ENCODE results near the gene MCC.

The MCC gene

GRCh38 chr5:113270086-113270485 is 218.2 kb downstream of the MCC start:
- H3K27ac ChIP-seq (ENCODE audit: insufficient read depth, low read depth, low read length, poor library complexity, severe bottlenecking), result no peak overlapping the region
- H3K4me1 ChIP-seq (ENCODE audit: control insufficient read depth, insufficient read depth, low read length), result peaks cover 27% of the 10 kb centered on the region
- H3K4me3 ChIP-seq (ENCODE audit: insufficient read depth, low read depth, low read length), result no peak overlapping the region
- WGBS, 2 experiments, result 85 to 86% methylated on average over 5 of the region's 5 CpGs
- H3K27me3 ChIP-seq (ENCODE audit: control insufficient read depth, insufficient read depth, low read length, poor library complexity, severe bottlenecking), result no peaks in the 10 kb centered on the region
- no peaks in the 10 kb centered on the region for H3K9me3 ChIP-seq (ENCODE audit: control insufficient read depth, low read length)
- H3K36me3 ChIP-seq (ENCODE audit: control insufficient read depth, insufficient read depth, low read length), result no peaks in the 10 kb centered on the region

DNA sequence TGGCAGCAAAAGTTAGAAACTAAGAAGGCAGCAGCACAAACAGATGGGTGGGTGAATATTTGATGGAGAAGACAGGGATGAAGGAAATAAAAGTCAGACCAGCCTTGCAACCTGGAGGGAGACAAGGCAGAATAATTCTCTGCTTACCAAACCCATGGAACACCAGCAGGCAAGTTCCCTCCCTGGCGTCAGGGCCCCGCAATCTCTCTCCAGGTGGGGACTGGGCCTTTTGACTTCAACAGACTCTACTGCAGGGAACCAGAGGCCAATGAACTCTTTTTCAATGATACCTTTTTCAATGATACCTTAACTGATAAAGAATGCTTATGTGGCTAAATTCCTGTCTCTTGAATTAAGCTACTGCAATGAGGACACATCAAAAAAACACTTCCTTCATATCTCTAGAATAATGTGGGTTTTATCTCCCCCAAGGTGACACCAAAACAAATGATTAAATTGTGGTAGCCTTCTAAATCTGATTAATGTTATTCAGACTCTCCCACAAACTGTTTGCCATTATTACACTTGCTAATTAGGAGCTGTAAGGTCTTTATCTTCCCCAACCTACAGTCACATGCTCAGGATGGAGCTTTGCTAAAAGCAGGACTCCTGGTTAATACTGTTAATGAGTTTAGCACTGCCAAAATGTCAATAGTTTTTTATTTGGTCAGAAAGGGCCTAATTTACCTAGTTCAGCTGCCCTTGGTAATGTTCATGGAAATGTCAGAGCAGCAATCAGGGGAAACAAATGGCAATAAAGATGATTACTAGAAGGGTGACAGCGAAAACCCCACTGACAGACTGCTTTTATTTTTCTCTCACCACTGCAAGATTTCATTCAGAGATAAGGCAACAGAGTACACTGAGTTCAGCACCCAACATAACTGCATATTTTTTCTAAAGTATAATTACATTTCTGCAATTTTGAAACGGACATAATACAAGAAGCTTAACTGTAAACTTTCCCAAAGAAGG is 218.9 kb downstream of the MCC start:
- 46 to 58% methylated on average over 3 to 4 of the region's 4 CpGs for WGBS, 2 experiments
- Histone ChIP-seq H3K9me3 (ENCODE audit: control insufficient read depth, low read length) (no peaks in the 10 kb centered on the region), H3K4me3 (ENCODE audit: insufficient read depth, low read depth, low read length) (no peak overlapping the region), H3K4me1 (ENCODE audit: control insufficient read depth, insufficient read depth, low read length) (peaks cover 20% of the 10 kb centered on the region), H3K27ac (ENCODE audit: insufficient read depth, low read depth, low read length, poor library complexity, severe bottlenecking) (no peak overlapping the region), H3K36me3 (ENCODE audit: control insufficient read depth, insufficient read depth, low read length) (no peaks in the 10 kb centered on the region), H3K27me3 (ENCODE audit: control insufficient read depth, insufficient read depth, low read length, poor library complexity, severe bottlenecking) (no peaks in the 10 kb centered on the region)

GRCh38 chr5:113268232-113268631 is 220.0 kb downstream of the MCC start:
- H3K9me3 ChIP-seq (ENCODE audit: control insufficient read depth, low read length), result no peaks in the 10 kb centered on the region
- H3K36me3 ChIP-seq (ENCODE audit: control insufficient read depth, insufficient read depth, low read length), result no peaks in the 10 kb centered on the region
- no peak overlapping the region for H3K4me3 ChIP-seq (ENCODE audit: insufficient read depth, low read depth, low read length)
- 94 to 96% methylated on average over 4 of the region's 4 CpGs for WGBS, 2 experiments
- no peaks in the 10 kb centered on the region for H3K27me3 ChIP-seq (ENCODE audit: control insufficient read depth, insufficient read depth, low read length, poor library complexity, severe bottlenecking)
- peaks cover 15% of the 10 kb centered on the region for H3K4me1 ChIP-seq (ENCODE audit: control insufficient read depth, insufficient read depth, low read length)
- no peak overlapping the region for H3K27ac ChIP-seq (ENCODE audit: insufficient read depth, low read depth, low read length, poor library complexity, severe bottlenecking)

DNA sequence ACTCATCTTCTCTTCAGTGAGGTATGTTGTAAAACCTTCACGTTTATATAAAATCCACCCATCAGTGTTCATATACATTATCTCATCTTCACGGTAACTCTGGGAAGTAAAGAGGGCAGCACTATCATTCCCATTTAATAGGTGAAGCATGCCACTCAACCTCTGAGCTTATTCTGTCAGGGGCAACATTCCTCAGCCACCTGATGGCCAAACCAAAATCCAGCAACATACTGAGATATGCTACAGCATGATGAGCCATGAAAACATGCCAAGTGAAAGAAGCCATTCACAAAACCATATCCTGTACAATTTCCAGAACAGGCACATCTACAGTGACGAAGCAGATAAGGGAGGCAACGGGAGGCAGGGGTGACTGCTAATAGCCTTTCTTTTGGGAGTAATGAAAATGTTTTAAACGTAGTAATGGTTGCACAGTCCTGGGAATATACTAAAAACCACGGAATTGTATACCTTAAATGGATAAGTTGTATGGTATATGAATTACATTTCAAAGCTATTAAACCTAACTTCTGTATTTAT is 220.8 kb downstream of the MCC start:
- 81 to 87% methylated on average over 5 of the region's 6 CpGs for WGBS, 2 experiments
- no peaks in the 10 kb centered on the region for H3K27me3 ChIP-seq (ENCODE audit: control insufficient read depth, insufficient read depth, low read length, poor library complexity, severe bottlenecking)
- H3K36me3 ChIP-seq (ENCODE audit: control insufficient read depth, insufficient read depth, low read length), result no peaks in the 10 kb centered on the region
- no peak overlapping the region for H3K4me3 ChIP-seq (ENCODE audit: insufficient read depth, low read depth, low read length)
- no peak overlapping the region for H3K27ac ChIP-seq (ENCODE audit: insufficient read depth, low read depth, low read length, poor library complexity, severe bottlenecking)
- H3K9me3 ChIP-seq (ENCODE audit: control insufficient read depth, low read length), result no peaks in the 10 kb centered on the region
- H3K4me1 ChIP-seq (ENCODE audit: control insufficient read depth, insufficient read depth, low read length), result peaks cover 11% of the 10 kb centered on the region

DNA sequence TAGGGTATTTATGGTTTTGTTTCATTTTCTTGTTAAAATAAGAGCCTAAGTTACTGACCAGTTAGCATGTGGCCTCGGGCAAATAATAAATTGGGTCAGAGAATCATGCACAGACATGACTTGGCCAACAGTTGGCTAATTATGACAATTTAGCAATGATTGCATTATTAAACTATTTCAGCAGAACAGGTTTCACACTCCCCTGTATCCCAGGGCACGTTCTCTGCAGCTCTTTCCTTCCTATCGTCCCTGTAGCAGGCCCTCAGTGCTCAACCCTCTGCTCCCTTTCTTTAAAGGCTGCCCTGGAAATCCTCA is 221.4 kb downstream of the MCC start:
- 86 to 89% methylated on average over 3 of the region's 3 CpGs for WGBS, 2 experiments
- H3K4me3 ChIP-seq (ENCODE audit: insufficient read depth, low read depth, low read length), result no peak overlapping the region
- no peak overlapping the region for H3K27ac ChIP-seq (ENCODE audit: insufficient read depth, low read depth, low read length, poor library complexity, severe bottlenecking)
- H3K9me3 ChIP-seq (ENCODE audit: control insufficient read depth, low read length), result no peaks in the 10 kb centered on the region
- H3K36me3 ChIP-seq (ENCODE audit: control insufficient read depth, insufficient read depth, low read length), result no peaks in the 10 kb centered on the region
- H3K4me1 ChIP-seq (ENCODE audit: control insufficient read depth, insufficient read depth, low read length), result peaks cover 11% of the 10 kb centered on the region
- H3K27me3 ChIP-seq (ENCODE audit: control insufficient read depth, insufficient read depth, low read length, poor library complexity, severe bottlenecking), result no peaks in the 10 kb centered on the region

- no peaks in the 10 kb centered on the region for H3K9me3 ChIP-seq (ENCODE audit: control insufficient read depth, low read length)
- 83 to 85% methylated on average over 4 of the region's 4 CpGs for WGBS, 2 experiments
- H3K27ac ChIP-seq (ENCODE audit: insufficient read depth, low read depth, low read length, poor library complexity, severe bottlenecking), result no peak overlapping the region
- H3K27me3 ChIP-seq (ENCODE audit: control insufficient read depth, insufficient read depth, low read length, poor library complexity, severe bottlenecking), result no peaks in the 10 kb centered on the region
- H3K36me3 ChIP-seq (ENCODE audit: control insufficient read depth, insufficient read depth, low read length), result no peaks in the 10 kb centered on the region
- H3K4me3 ChIP-seq (ENCODE audit: insufficient read depth, low read depth, low read length), result no peak overlapping the region
- peaks cover 11% of the 10 kb centered on the region for H3K4me1 ChIP-seq (ENCODE audit: control insufficient read depth, insufficient read depth, low read length)
Measured at GRCh38 chr5:113266227-113266912, 221.9 kb downstream of the MCC start.

- Histone ChIP-seq H3K36me3 (ENCODE audit: control insufficient read depth, insufficient read depth, low read length) (no peaks in the 10 kb centered on the region), H3K4me3 (ENCODE audit: insufficient read depth, low read depth, low read length) (no peak overlapping the region), H3K27ac (ENCODE audit: insufficient read depth, low read depth, low read length, poor library complexity, severe bottlenecking) (no peak overlapping the region), H3K4me1 (ENCODE audit: control insufficient read depth, insufficient read depth, low read length) (peaks cover 11% of the 10 kb centered on the region), H3K9me3 (ENCODE audit: control insufficient read depth, low read length) (no peaks in the 10 kb centered on the region), H3K27me3 (ENCODE audit: control insufficient read depth, insufficient read depth, low read length, poor library complexity, severe bottlenecking) (no peaks in the 10 kb centered on the region)
- 91 to 93% methylated on average over 4 of the region's 4 CpGs for WGBS, 2 experiments
Measured at GRCh38 chr5:113265190-113265589, 223.1 kb downstream of the MCC start.

- WGBS, 2 experiments, result 82 to 86% methylated on average over 6 of the region's 6 CpGs
- peaks cover 3% of the 10 kb centered on the region for H3K4me1 ChIP-seq (ENCODE audit: control insufficient read depth, insufficient read depth, low read length)
- no peaks in the 10 kb centered on the region for H3K27me3 ChIP-seq (ENCODE audit: control insufficient read depth, insufficient read depth, low read length, poor library complexity, severe bottlenecking)
- H3K36me3 ChIP-seq (ENCODE audit: control insufficient read depth, insufficient read depth, low read length), result no peaks in the 10 kb centered on the region
- no peaks in the 10 kb centered on the region for H3K9me3 ChIP-seq (ENCODE audit: control insufficient read depth, low read length)
- no peak overlapping the region for H3K4me3 ChIP-seq (ENCODE audit: insufficient read depth, low read depth, low read length)
- no peak overlapping the region for H3K27ac ChIP-seq (ENCODE audit: insufficient read depth, low read depth, low read length, poor library complexity, severe bottlenecking)
Measured at GRCh38 chr5:113264046-113264445, 224.2 kb downstream of the MCC start.

DNA sequence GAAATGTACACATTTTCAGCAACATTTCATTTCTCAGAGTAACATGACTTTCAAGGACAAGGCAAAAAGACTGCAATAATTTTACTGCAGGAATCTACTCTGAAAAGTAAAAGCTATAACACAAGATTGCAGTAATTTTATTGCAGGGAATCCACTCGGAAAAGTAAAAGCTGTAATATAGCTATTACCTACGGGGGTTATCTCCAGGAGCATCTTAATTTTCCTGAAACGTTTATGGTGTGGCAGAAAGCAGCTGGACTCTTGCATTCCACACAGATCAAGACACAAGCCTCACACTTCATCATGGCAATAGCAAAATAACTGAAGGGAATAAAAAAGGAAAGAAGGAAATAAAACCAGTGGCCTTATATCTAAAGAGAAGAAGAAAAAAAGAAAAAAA is 224.7 kb downstream of the MCC start:
- no peaks in the 10 kb centered on the region for H3K4me1 ChIP-seq (ENCODE audit: control insufficient read depth, insufficient read depth, low read length)
- 91 to 95% methylated on average over 3 of the region's 3 CpGs for WGBS, 2 experiments
- no peaks in the 10 kb centered on the region for H3K9me3 ChIP-seq (ENCODE audit: control insufficient read depth, low read length)
- H3K27me3 ChIP-seq (ENCODE audit: control insufficient read depth, insufficient read depth, low read length, poor library complexity, severe bottlenecking), result no peaks in the 10 kb centered on the region
- no peak overlapping the region for H3K4me3 ChIP-seq (ENCODE audit: insufficient read depth, low read depth, low read length)
- H3K36me3 ChIP-seq (ENCODE audit: control insufficient read depth, insufficient read depth, low read length), result peaks cover under 1% of the 10 kb centered on the region
- H3K27ac ChIP-seq (ENCODE audit: insufficient read depth, low read depth, low read length, poor library complexity, severe bottlenecking), result no peak overlapping the region

GRCh38 chr5:113262674-113263073 is 225.6 kb downstream of the MCC start:
- H3K36me3 ChIP-seq (ENCODE audit: control insufficient read depth, insufficient read depth, low read length), result peaks cover 2% of the 10 kb centered on the region
- no peaks in the 10 kb centered on the region for H3K9me3 ChIP-seq (ENCODE audit: control insufficient read depth, low read length)
- 86 to 92% methylated on average over 3 of the region's 3 CpGs for WGBS, 2 experiments
- no peak overlapping the region for H3K27ac ChIP-seq (ENCODE audit: insufficient read depth, low read depth, low read length, poor library complexity, severe bottlenecking)
- H3K4me1 ChIP-seq (ENCODE audit: control insufficient read depth, insufficient read depth, low read length), result no peaks in the 10 kb centered on the region
- no peak overlapping the region for H3K4me3 ChIP-seq (ENCODE audit: insufficient read depth, low read depth, low read length)
- no peaks in the 10 kb centered on the region for H3K27me3 ChIP-seq (ENCODE audit: control insufficient read depth, insufficient read depth, low read length, poor library complexity, severe bottlenecking)

Measured in ectodermal cell (in vitro differentiated cells).